Left lobe of liver (tissue), 2 donors: ENCODE measurements around the gene CACNA2D1. TPM values are rescaled to one million over a fixed set of nuclear protein-coding genes. Genes with fewer than 3 reads are reported as not detected.

Experiments used
- ATAC-seq: fragments of 200-7000 bp; cut with Tn5 transposase; one replicate; pipeline ENCODE4 v1.9.1; 2020; ENCODE audit warnings: mild to moderate bottlenecking, moderate library complexity
- DNase-seq: peaks from one replicate; pipeline ENCODE4 v3.0.0-alpha.2; 2020; ENCODE audit warnings: low spot score
- total RNA-seq: library from RNA; stranded (reverse); gene quantifications from one replicate; pipeline ENCODE4 v1.2.1, GENCODE V29; 2021
- donor health status: DM: no; HTN: no; CAD: no; lungs with moderate emphysema.
- donor health status: DM: no; HTN: yes; CAD: no.

The CACNA2D1 gene
- total RNA-seq, 1 donor from 2014 or later = 0.91 TPM

DNA sequence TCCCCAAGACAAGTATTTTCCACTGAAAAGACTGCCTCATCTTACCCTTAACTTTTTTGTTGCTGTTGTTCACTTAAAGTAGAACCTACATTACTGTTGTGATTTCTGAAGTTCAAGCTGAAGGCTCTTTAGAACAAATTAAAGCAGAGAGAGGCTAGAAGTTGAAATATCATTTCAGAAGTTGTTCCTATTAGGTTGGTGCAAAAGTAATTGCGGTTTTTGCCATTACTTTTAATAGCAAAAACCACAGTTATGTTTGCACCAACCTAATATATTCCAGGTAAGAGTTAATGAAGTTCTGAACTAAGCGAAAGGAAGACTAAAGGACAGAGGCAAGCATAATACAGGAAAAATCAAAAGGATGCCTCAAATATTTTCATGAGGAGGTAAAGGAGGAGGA, 153.7 kb downstream of the CACNA2D1 start:
- ATAC-seq (no peak), DNase-seq (no peak)

DNA sequence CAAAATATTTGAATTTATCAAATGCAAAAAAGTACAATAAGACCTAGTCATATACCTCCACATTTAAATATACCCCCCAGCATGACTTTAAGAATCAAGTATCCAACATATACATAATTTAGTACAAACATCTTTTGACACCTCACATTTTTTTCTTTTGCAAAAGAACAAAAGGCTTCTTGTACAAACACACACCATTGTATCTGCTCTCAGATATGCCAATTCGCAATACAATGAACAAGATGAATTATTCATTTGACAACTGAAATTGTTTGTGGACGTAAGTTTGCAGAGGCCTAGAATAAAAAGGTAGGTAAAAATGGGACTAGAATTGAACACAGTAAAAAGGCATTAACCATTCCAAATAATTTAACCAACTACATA, 154.4 kb downstream of the CACNA2D1 start:
- DNase-seq (no peak), ATAC-seq (no peak)

DNA sequence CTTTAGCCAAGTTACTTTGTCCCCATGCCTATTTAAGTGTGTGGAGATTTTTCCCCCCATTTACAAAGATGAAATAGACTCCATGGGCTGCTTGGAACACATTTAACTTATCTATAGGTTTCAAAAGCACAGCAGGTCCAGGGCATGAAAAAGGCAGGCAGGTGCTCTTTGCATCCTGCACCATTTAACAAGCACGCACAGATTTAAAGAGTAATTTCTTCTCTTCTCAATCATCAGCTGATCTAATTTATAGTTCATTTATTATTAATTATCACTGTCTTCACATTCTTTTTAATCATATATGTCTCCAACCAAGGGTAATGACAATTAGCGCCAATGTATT, 156.8 kb downstream of the CACNA2D1 start:
- DNase-seq (no peak), ATAC-seq (no peak)

DNA sequence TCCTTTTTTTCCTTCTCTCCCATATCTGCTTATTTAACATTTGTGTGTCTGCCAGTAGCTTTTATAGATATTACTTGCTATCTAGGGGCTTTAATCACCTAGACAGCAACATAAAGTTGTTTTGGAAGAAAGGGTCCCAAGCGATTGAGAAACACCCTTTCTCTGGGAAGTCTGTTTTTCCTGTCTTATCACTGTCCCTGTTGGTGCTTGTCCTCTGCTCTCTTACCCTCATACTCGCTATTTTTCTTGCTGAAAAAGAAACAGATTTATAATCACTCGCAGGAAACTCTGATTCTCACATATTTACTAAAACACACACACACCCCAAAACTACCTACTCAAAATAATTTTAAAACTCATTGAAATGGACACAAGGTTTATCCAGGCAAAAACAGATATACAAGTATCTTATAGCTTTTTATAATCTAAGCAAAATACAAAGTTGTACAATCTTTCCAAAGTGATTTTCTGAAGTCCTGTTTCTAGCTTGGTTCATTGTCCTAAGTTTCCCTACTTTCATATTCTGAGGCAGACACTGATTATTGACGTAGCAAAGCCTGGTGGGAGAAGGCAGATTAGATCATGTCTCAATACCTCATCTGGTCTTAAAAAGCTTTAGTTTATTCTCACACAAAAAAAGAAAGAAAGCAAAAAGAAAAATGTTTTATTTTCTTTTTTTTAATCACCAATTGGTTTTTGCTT, 157.3 kb downstream of the CACNA2D1 start:
- ATAC-seq = no peak

DNA sequence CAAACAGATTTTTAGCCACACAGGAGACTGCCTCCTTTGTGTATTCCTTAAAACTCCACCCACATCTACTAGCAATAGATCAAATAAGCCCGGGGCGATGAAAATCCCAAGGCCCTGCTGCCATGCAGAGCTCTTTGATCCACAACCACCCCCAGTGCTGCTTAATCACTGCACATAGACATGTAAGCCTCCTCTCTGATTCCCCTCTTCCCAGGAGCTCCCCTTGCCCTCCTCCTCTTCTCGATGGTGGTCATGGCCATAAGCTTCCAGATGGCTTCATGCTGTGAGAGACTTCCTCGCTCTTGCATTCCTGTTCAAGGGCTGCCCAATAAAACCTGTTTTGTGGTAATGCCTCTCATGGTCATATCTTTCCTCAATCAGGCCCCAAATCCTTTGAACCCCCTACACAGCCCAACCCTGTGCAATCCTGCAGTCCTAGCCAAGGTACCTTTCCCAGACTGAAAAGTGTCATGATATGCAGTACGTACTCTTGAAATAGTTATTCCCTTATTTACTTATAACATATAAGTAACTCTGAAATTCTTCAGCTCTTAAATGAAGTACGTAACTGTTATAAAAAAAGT, 158.5 kb downstream of the CACNA2D1 start:
- DNase-seq (no peak), ATAC-seq (no peak)

More for the DNA sequence above, 157.3 kb downstream of the CACNA2D1 start:
- no peak for DNase-seq

DNA sequence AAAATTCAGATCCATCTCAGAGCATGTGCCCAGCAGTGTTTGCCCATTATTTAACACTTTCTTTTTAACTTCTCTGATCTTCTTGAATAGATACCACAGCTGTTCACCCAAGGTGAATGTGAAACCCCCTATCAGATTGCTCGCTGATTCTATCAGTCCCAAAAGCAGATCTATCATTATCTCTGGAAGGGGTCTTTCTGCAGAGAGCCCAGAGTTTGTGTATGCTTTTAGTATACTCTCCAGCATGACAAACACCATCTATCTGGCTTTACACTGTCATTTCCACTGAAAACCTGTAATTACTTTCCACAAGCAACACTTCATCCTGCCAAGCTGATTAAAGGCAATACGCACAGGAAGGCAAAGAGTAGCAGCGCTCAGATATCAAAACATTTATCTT, 168.2 kb downstream of the CACNA2D1 start:
- DNase-seq = no peak
- no peak for ATAC-seq

DNA sequence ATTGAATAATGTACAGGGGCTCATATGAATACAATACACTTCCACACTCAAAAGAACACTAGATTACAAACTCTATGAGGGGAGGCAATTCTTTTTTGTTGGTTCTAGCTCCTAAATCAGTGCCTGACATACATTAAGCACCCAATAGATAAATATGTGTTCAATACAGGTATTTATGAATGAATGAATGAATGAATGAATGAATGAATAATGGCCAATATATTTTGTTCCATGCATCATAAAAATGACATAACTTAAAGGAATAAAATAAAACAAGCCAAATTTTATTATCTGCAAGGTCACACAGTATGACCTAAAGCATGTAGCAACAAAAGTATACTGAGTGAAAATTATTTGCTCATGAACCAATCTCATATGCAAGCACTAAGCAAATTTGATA, 168.9 kb downstream of the CACNA2D1 start:
- DNase-seq = no peak
- no peak for ATAC-seq

DNA sequence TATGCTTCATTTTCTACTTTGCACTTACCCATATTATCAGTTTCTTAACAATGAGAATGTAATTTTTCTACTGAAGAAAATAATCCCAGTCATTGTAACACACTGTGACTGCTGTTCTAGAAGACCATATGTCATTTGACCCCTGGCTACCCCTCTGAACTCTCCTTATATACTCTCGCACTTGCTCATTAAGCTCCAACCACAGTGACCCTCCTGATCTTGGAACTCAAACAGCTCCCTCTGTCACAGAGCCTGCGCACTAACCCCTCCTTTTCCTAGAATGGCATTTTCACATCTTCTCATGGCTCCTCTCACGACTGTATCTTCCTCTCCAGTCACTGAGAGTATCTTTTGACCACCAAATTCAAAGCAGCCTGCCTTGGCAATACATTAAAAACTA, 169.7 kb downstream of the CACNA2D1 start:
- DNase-seq (no peak), ATAC-seq (no peak)

DNA sequence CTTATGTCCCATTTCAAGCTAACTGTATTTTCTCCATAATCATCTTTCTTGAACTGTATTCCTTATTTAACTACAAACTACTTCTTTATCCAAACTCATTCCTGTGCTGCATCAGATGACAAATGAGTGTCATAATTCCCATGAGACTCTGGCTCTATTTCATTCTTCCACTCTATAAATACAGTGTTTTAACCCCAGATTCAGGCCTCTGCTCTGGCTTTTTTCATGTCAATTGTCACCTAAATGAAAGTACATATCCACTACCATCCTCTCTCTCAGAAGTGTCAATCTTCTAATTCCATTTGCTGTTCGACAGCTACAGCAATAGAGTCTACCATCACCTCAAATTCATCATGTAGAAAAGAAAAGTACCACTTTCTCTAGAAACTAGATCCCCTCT, 172.7 kb downstream of the CACNA2D1 start:
- ATAC-seq (no peak), DNase-seq (no peak)

DNA sequence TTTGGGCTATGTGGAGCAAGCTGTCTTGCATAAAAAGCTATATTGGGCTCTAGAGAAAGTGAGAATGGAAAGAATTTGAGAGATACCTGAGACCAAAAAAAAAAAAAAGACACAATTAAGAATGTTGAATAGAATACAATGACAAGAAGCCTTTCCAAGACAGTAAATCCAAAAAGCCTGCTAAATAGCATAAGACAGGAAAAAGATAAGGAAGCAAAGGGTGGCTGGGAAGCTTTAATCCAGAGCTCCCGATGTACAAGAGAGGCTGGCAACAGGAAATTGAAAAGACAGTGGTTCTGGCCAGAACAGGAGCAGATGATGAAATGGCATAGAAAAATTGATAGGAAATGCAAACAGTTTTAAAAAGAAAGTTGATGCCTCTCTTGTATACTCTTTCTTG, 174.9 kb downstream of the CACNA2D1 start:
- ATAC-seq (no peak), DNase-seq (no peak)

DNA sequence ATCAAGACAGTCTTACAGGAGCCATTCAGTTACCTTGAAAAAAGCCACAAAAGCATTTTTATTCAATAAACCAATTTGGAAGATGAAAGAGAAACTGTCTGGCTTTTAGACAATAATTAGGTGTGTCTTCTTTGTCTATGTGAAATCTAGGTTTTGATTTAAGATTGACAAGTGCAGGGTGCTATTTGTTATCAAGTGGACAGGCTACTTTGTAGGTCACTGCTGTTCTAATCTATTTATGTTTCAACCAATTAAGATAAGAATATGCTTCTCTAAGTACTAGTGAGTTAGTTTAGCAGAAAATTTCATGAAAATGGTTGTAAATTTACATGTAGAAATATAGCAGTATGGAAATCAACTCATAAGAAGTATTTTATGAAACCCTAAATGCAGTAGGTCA, 177.5 kb downstream of the CACNA2D1 start:
- DNase-seq (no peak), ATAC-seq (no peak)

DNA sequence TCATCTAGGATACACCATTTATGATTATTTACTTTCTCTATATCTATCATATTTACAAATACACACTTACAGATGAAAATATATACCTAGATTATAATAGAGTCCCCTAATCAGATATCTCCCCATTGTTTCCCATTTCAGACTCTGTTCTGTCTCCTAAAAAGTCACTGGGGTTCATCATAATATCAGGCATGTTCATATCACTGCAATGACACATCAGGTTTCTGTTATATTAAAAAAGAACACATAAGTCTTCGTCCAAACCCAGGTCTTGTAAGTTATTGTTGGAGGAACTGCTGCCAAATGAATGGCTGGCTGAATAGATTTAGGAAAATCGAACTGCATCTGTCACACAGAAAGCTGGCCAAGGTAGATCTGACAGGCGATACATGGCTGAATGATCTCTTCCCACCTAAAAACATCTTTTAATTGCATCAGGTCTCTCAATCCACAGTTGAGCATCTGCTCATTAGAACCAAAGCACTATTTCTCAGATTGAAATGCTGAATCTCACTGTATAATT, 178.7 kb downstream of the CACNA2D1 start:
- DNase-seq = no peak
- ATAC-seq = no peak

DNA sequence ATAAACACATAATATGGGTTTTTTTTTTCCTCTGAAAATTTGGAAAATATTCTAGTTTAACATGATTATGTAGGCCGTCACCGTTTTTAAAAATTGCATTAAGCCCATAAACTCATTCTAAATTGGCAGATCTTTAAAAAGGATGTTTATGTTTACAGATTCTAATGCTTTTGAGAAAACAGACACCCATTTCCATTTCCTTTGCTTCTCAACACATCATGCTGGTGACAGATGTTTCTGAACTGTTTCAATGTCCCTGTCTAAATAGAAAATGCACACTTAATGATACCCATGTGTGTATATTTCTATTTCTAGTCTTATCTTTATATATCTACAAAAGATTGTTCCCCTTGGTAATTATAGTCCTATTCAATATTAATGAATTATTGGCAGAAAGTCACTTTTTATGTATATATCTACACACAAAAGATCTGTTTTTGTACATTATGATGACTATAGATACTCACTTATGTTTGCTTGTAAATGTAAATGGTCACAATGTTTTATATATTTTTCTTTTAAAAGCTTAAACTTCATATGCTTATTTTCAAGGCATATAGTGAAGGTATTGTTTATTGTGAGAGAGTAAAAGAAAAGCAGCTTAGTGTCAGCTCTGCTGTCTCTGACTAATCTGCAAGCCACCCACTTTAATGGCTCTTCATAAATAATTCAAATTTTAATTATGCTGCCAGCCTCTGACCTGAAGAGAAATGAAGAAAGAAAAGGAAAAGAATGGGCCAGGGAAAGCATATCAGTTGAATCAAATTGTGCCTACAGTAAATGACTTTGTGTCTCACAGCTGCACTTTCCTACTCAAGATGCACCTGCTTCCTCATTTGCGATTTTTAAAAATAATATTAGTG, 179.4 kb downstream of the CACNA2D1 start:
- ATAC-seq (no peak), DNase-seq (no peak)

DNA sequence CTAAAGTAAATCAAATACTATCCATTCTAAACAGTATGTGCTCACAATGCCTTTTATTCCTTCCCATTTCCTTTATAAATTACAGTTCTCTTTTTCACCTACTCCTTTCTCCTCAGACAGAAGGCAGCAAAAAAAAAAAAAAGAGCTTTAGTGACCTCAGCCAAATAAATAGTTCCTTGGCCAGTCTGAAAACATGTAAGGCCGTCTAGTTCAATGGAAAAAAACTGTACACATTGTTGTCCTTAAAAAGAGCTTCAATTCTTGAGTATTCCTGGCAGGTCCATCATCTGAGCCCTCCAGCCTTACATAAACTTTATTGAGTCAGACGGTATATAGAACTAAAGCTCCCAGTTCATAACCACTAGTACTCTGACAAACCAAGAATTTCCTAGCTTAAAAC, 185.4 kb downstream of the CACNA2D1 start:
- ATAC-seq = no peak

DNA sequence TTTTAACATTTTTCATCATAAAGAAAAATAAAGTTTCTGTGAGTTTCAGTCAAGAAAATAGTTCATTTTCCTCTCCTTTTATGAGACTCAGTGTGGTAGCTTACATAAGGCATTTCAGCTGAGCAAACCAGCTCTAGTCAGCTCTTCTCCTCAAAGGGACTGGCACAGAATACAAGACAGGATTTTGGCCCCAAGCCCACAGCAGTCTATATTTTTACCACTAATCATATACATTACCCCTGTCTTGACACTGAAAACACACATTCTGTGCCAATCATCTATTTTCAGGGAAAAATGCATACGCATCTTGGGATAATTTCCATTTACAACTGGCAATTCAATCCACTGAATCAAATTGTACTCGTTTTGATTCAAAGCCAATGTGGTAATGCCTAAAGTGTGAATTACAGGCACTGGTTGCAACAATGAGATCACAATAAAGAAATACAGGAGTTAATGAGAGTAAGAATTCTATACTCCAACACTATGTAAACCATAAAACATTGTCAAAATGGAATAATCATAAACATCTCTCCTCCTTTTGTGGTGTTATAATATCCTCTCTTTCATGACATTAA, 186.4 kb downstream of the CACNA2D1 start:
- DNase-seq (no peak), ATAC-seq (no peak)

More for the DNA sequence above, 185.4 kb downstream of the CACNA2D1 start:
- DNase-seq = no peak

DNA sequence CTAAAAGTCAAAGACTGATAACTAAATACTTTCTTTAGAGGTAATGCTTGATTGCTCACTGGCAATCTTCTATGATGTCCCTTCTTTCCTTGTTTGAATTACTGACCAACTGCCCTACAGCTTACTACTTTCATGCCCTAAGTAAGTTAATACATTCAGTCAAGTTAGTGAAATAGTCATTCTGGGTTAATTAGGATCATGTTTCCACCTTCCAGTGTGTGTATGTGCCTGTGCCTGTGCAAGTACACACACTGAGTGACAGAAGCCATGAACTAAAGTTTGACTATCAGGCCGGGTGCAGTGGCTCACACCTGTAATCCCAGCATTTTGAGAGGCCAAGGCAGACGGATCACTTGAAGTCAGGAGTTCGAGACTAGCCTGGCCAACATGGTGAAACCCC, 187.9 kb downstream of the CACNA2D1 start:
- ATAC-seq = no peak
- no peak for DNase-seq

DNA sequence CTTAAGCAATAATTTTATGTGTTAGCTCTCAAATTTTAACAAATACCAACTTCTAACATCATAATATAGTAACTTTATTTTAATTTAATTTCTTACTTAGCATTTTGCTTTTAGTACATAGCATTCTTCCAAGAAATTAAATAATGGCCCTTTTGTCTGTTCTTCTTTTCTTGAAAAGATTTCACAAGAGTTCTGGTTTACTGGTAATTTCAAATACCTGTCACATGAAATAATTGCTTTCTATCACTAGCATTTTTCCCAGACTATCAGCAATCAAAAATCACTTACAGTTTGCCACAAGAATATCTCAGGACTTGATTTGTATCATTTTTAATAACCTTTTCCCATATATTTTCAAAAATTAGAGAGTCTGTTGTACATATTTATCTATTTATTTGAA, 193.0 kb downstream of the CACNA2D1 start:
- DNase-seq = no peak
- ATAC-seq = no peak

DNA sequence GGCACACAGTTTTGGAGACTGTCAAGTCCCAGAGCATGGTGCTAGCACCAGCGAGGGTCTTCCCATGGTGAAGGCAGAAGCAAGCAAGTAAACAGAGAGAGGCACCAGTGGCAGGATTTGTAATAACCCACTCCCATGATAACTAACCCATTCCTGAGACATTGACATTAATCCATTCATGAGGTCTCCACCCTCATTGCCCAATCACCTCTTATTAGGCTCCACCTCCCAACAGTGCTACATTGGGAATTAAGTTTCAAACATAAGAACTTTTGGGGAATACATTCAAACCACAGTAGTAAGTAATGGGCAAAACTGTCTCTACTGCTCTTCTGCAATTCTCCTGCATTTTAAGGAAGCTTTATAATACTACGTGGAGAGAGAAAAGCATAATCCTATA, 193.6 kb downstream of the CACNA2D1 start:
- no peak for DNase-seq
- ATAC-seq = no peak

DNA sequence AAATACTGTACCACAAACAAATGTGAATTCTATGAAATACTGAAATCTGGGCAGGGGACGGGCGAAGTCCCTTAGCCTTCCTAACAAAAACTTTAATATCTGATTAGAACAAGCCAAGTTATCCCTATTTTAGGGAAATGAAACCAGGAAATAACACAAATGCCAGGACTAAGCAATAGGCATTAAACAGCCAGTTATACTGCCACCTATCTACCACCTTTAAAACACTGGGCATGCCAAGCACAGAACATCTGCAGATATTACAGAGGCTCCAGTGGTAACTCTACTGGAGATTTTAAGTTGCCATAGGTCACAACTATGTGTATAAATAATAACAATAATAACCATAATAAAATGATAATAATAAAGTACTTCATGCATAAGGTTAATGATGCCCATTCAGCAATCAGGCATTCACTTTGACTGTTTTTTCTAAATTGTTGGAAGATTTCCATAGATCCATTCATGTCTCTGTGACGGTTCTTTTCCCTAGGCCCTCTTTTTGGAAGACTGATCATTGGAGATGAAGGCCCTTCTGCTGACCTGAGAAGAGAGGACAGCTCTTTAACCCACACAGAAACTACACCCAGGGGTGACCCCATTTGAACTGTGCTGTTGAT, 195.7 kb downstream of the CACNA2D1 start:
- ATAC-seq (peak; percentile 70), DNase-seq (no peak)

DNA sequence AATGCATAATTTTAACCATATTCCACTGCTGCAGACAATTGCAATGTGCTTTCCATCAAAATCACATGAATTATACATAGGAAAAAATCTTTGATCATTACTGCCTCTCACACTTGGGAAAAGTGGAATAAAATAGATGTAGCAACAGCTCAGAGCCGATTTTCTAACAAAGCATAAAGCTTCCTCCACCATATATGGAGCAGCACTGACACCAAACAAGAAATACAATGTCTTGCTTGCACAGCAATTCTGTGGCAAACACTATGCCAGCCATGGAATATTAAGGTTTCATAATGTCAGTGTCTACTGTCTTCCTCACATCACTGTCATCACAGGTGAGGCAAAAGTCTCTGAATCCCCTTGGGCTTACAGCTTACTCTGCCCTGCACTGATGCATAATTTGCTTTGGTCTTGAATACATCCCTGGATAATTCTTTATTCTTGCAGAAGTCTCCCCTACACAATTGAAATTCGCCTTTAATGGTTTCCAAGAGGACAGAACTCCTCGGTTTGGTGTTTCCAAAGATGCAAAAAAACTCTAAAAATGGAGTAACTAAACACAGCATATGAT, 198.5 kb downstream of the CACNA2D1 start:
- ATAC-seq = no peak
- no peak for DNase-seq

DNA sequence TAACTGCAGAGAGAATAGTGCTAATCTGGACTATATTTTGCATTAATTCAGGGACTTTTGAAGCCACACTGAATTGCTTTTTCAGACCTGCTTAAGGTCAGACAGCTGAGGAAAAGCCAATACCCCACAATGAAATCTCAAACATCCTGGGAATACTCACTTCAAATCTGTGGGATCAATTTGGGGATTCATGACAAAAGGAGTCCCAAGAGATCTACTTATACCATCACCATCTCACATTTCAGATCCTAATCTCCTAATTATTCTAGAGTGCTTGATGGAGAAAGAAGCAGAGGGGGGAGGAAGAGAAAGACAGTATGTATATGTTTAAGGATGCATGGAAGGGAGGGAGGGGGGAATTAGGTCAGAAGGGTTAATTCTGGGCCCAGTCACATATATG, 202.2 kb downstream of the CACNA2D1 start:
- no peak for DNase-seq
- no peak for ATAC-seq
